ENCODE data around the gene F12. TPM values are rescaled to one million over a fixed set of nuclear protein-coding genes. Genes with fewer than 3 reads are reported as not detected.
A peak's percentile ranks its signal among the peaks of the same experiment; 100 is the strongest.

The F12 gene
- total RNA-seq, 1 experiment from 2014 or later, result 13.4 TPM

- intact Hi-C loops (cut with micrococcal nuclease; ENCODE audit: unreplicated experiment), result no loop called here
- Histone ChIP-seq H3K4me3 (ENCODE audit: low read depth in 2 of 2, low read length in 2 of 2) (peak overlapping the region; percentile 54 to 70), H3K27me3 (ENCODE audit: control insufficient read depth, insufficient read depth, low read length) (no peaks in the 10 kb centered on the region), H3K4me1 (ENCODE audit: control insufficient read depth, insufficient read depth, low read length) (peaks cover 66% of the 10 kb centered on the region), H3K9me3 (ENCODE audit: control insufficient read depth, insufficient read depth, low read depth, low read length) (no peaks in the 10 kb centered on the region), H3K36me3 (ENCODE audit: control insufficient read depth, insufficient read depth, low read length) (no peaks in the 10 kb centered on the region; the same call in 1 of the 2 replicates), H3K27ac (ENCODE audit: low read length) (peak overlapping the region; percentile 83)
- in situ Hi-C loops (cut with HindIII; ENCODE audit: low pct_unique_long_range_greater_than_20kb, low sequenced_read_pairs), result no loop called here
- TF ChIP-seq POLR2AphosphoS5 (IDR thresholded peaks at IDR 0.05; ENCODE audit: low read depth, low read length) (no peak), CTCF (IDR thresholded peaks at IDR 0.05) (no peak), REST (IDR thresholded peaks at IDR 0.05; ENCODE audit: insufficient read depth in 1 of 2, low read depth in 2 of 2, low read length in 1 of 2) (no peak), TCF7L2 (IDR thresholded peaks at IDR 0.05; ENCODE audit: low read depth, low read length) (no peak), SIN3A (IDR thresholded peaks at IDR 0.05; ENCODE audit: borderline replicate concordance, insufficient read depth, low read depth, low read length) (no peak)
- ChIA-PET CTCF (interaction anchor here (0.7 to 1.0 kb wide), 2 partner anchors 45 to 79 kb away, joined by 3 read pairs; no protein-coding TSS in a partner anchor), POLR2A (interaction anchor here (0.7 to 1.2 kb wide), 3 partner anchors 19 to 71 kb away, joined by 3 to 8 read pairs (median 6); partner anchors contain the start of gene GRK6)
- TSS peak; percentile 30 for BruUV-seq (replicated peaks)
- DNase-seq (ENCODE audit: low read depth, low spot score) (no peak), ATAC-seq (no peak; the same call in 1 of the 2 replicates)
Measured at GRCh38 chr5:177448244-177448950, 39.0 kb upstream of the F12 start.

- intact Hi-C loops (cut with micrococcal nuclease; ENCODE audit: unreplicated experiment) (no loop called here), in situ Hi-C loops (cut with HindIII; ENCODE audit: low pct_unique_long_range_greater_than_20kb, low sequenced_read_pairs) (no loop called here)
- ChIA-PET CTCF (interaction anchor here (1.0 kb wide), 1 partner anchor 78 kb away, joined by 3 read pairs; no protein-coding TSS in a partner anchor), POLR2A (interaction anchor here (1.1 to 1.2 kb wide), 2 partner anchors 18 to 21 kb away, joined by 6 to 8 read pairs; partner anchors contain the start of gene GRK6)
- peaks cover 61% of the 10 kb centered on the region for H3K4me1 ChIP-seq (ENCODE audit: control insufficient read depth, insufficient read depth, low read length)
- ATAC-seq (peak; percentile 69), DNase-seq (ENCODE audit: low read depth, low spot score) (peak; percentile 72)
- H3K36me3 ChIP-seq (ENCODE audit: control insufficient read depth, insufficient read depth, low read length), result no peaks in the 10 kb centered on the region; the same call in 1 of the 2 replicates
- BruUV-seq (replicated peaks), result no TSS peak
- TF ChIP-seq TCF7L2 (IDR thresholded peaks at IDR 0.05; ENCODE audit: low read depth, low read length) (no peak), CTCF (IDR thresholded peaks at IDR 0.05) (no peak), POLR2AphosphoS5 (IDR thresholded peaks at IDR 0.05; ENCODE audit: low read depth, low read length) (peak; percentile 69), REST (IDR thresholded peaks at IDR 0.05; ENCODE audit: insufficient read depth in 1 of 2, low read depth in 2 of 2, low read length in 1 of 2) (no peak), SIN3A (IDR thresholded peaks at IDR 0.05; ENCODE audit: borderline replicate concordance, insufficient read depth, low read depth, low read length) (peak; percentile 79; the same call in 1 of the 2 replicates)
- H3K4me3 ChIP-seq (ENCODE audit: low read depth in 2 of 2, low read length in 2 of 2), result peak overlapping the region; percentile 54 to 70
- H3K27ac ChIP-seq (ENCODE audit: low read length), result peak overlapping the region; percentile 83
- no peaks in the 10 kb centered on the region for H3K9me3 ChIP-seq (ENCODE audit: control insufficient read depth, insufficient read depth, low read depth, low read length)
- no peaks in the 10 kb centered on the region for H3K27me3 ChIP-seq (ENCODE audit: control insufficient read depth, insufficient read depth, low read length)
Measured at GRCh38 chr5:177447611-177448243, 38.4 kb upstream of the F12 start.

Data from Panc1 (cell line).